ENCODE results near the gene SYNE1.
"Not testable (repeated sequence)": the region's sequence is repeated elsewhere in the genome, so short reads cannot be mapped to it uniquely, and the experiment has no call there.

The SYNE1 gene

GRCh38 chr6:152330961-152331360 is 306.2 kb downstream of the SYNE1 start:
- DNase-seq (ENCODE audit: low read depth in 2 of 2, low spot score in 1 of 2), result no peak

GRCh38 chr6:152329638-152330448 is 307.3 kb downstream of the SYNE1 start:
- DNase-seq (ENCODE audit: low read depth in 2 of 2, low spot score in 1 of 2), result no peak

- not testable (repeated sequence) for DNase-seq (ENCODE audit: low read depth in 2 of 2, low spot score in 1 of 2)
Measured at GRCh38 chr6:152328200-152328599, 309.0 kb downstream of the SYNE1 start.

- no peak for DNase-seq (ENCODE audit: low read depth in 2 of 2, low spot score in 1 of 2)
Measured at GRCh38 chr6:152323376-152323775, 313.8 kb downstream of the SYNE1 start.

GRCh38 chr6:152318278-152318677 is 318.9 kb downstream of the SYNE1 start:
- no peak for DNase-seq (ENCODE audit: low read depth in 2 of 2, low spot score in 1 of 2)

- no peak for DNase-seq (ENCODE audit: low read depth in 2 of 2, low spot score in 1 of 2)
Measured at GRCh38 chr6:152316024-152316423, 321.1 kb downstream of the SYNE1 start.

- DNase-seq (ENCODE audit: low read depth in 2 of 2, low spot score in 1 of 2), result no peak
Measured at GRCh38 chr6:152314483-152314832, 322.7 kb downstream of the SYNE1 start.

GRCh38 chr6:152313542-152314482 is 323.4 kb downstream of the SYNE1 start:
- DNase-seq (ENCODE audit: low read depth in 2 of 2, low spot score in 1 of 2), result no peak

- no peak for DNase-seq (ENCODE audit: low read depth in 2 of 2, low spot score in 1 of 2)
Measured at GRCh38 chr6:152312434-152312833, 324.7 kb downstream of the SYNE1 start.

- DNase-seq (ENCODE audit: low read depth in 2 of 2, low spot score in 1 of 2), result no peak
Measured at GRCh38 chr6:152310371-152310954, 326.7 kb downstream of the SYNE1 start.

GRCh38 chr6:152309648-152310047 is 327.5 kb downstream of the SYNE1 start:
- peak in 1 of 2 donors; percentile 31 for DNase-seq (ENCODE audit: low read depth in 2 of 2, low spot score in 1 of 2)

- DNase-seq (ENCODE audit: low read depth in 2 of 2, low spot score in 1 of 2), result no peak
Measured at GRCh38 chr6:152309006-152309405, 328.2 kb downstream of the SYNE1 start.

GRCh38 chr6:152308306-152308705 is 328.9 kb downstream of the SYNE1 start:
- DNase-seq (ENCODE audit: low read depth in 2 of 2, low spot score in 1 of 2), result no peak

- no peak for DNase-seq (ENCODE audit: low read depth in 2 of 2, low spot score in 1 of 2)
Measured at GRCh38 chr6:152305672-152306071, 331.5 kb downstream of the SYNE1 start.

GRCh38 chr6:152301765-152302568 is 335.2 kb downstream of the SYNE1 start:
- DNase-seq (ENCODE audit: low read depth in 2 of 2, low spot score in 1 of 2), result peak; percentile 70 to 78

- no peak for DNase-seq (ENCODE audit: low read depth in 2 of 2, low spot score in 1 of 2)
Measured at GRCh38 chr6:152301021-152301764, 336.0 kb downstream of the SYNE1 start.

GRCh38 chr6:152300517-152300916 is 336.6 kb downstream of the SYNE1 start:
- no peak for DNase-seq (ENCODE audit: low read depth in 2 of 2, low spot score in 1 of 2)

- DNase-seq (ENCODE audit: low read depth in 2 of 2, low spot score in 1 of 2), result no peak
Measured at GRCh38 chr6:152298848-152299735, 338.1 kb downstream of the SYNE1 start.

- no peak for DNase-seq (ENCODE audit: low read depth in 2 of 2, low spot score in 1 of 2)
Measured at GRCh38 chr6:152298055-152298647, 339.0 kb downstream of the SYNE1 start.

All from stimulated activated CD8-positive, alpha-beta memory T cell treated with anti-CD3 and anti-CD28 coated beads, Interleukin-4, amount 100 ng/mL, for 4 hours (primary cell).